Mesendoderm (in vitro differentiated cells): ENCODE results near the gene TRIM75.
"Not testable (repeated sequence)": the region's sequence is repeated elsewhere in the genome, so short reads cannot be mapped to it uniquely, and the experiment has no call there.

Source experiments
- DNase-seq: peaks from one replicate; pipeline ENCODE4 v3.0.0; 2013
- H2AK5ac ChIP-seq: 2 replicates; pipeline ENCODE4 v1.6.1; 2013; ENCODE audit warnings: low read length, inconsistent platforms
- H2BK120ac ChIP-seq: 2 replicates; pipeline ENCODE4 v1.6.1; 2013; ENCODE audit warnings: low read depth, mild to moderate bottlenecking, low read length, moderate library complexity, mixed read lengths
- H2BK15ac ChIP-seq: replicated peaks from 2 replicates; pipeline ENCODE4 v1.6.1; 2013; ENCODE audit warnings: low read depth, mild to moderate bottlenecking, moderate library complexity
- H2BK5ac ChIP-seq: 2 replicates; pipeline ENCODE4 v1.6.1; 2013; ENCODE audit warnings: low read length, inconsistent platforms
- H3K18ac ChIP-seq: 2 replicates; pipeline ENCODE4 v1.6.1; 2013; ENCODE audit warnings: mild to moderate bottlenecking, low read length, mixed read lengths
- H3K23ac ChIP-seq: one replicate; pipeline ENCODE4 v1.6.1; 2013; ENCODE audit warnings: low read length
- H3K27ac ChIP-seq: 2 replicates; pipeline ENCODE4 v1.5.1; 2013; ENCODE audit warnings: low read depth, mild to moderate bottlenecking, inconsistent platforms, low read length, moderate library complexity
- H3K27me3 ChIP-seq: 2 replicates; pipeline ENCODE4 v1.6.1; 2013; ENCODE audit warnings: low read length, control low read depth, mild to moderate bottlenecking, inconsistent platforms; ENCODE audit not compliant: insufficient read depth, poor library complexity
- H3K36me3 ChIP-seq: 2 replicates; pipeline ENCODE4 v1.6.1; 2013; ENCODE audit warnings: low read length, inconsistent platforms; ENCODE audit not compliant: control insufficient read depth, insufficient read depth
- H3K4ac ChIP-seq: one replicate; pipeline ENCODE4 v1.6.1; 2013; ENCODE audit warnings: low read depth, mild to moderate bottlenecking, low read length, moderate library complexity
- H3K4me1 ChIP-seq: 2 replicates; pipeline ENCODE4 v1.6.1; 2013; ENCODE audit warnings: low read depth, low read length, inconsistent platforms; ENCODE audit not compliant: control insufficient read depth
- H3K4me2 ChIP-seq: 2 replicates; pipeline ENCODE4 v1.6.1; 2013; ENCODE audit warnings: low read length
- H3K4me3 ChIP-seq: 2 replicates; pipeline ENCODE4 v1.5.1; 2013; ENCODE audit warnings: mild to moderate bottlenecking, low read length
- H3K56ac ChIP-seq: one replicate; pipeline ENCODE4 v1.6.1; 2013; ENCODE audit warnings: low read length
- H3K79me1 ChIP-seq: 2 replicates; pipeline ENCODE4 v1.6.1; 2013; ENCODE audit warnings: low read length, inconsistent platforms
- H3K79me2 ChIP-seq: 2 replicates; pipeline ENCODE4 v1.6.1; 2013; ENCODE audit warnings: mild to moderate bottlenecking, low read length; ENCODE audit not compliant: control insufficient read depth, insufficient read depth
- H3K9ac ChIP-seq: 2 replicates; pipeline ENCODE4 v1.6.1; 2013; ENCODE audit warnings: low read length, inconsistent platforms
- H4K5ac ChIP-seq: one replicate; pipeline ENCODE4 v1.6.1; 2013; ENCODE audit warnings: low read length
- H4K8ac ChIP-seq: one replicate; pipeline ENCODE4 v1.6.1; 2013; ENCODE audit warnings: low read depth, mild to moderate bottlenecking, control low read depth, low read length, moderate library complexity
- WGBS: extraction: QIAGEN DNeasy Blood & Tissue Kit; methylation state at CpG from one replicate; pipeline ENCODE4 v1.1.7; 2013; ENCODE audit warnings: low lambda C conversion rate, missing lambda C conversion rate; ENCODE audit not compliant: insufficient coverage; ENCODE audit errors: extremely low coverage; 5-methylcytosine and 5-hydroxymethylcytosine counted together

TRIM75 gene

DNA sequence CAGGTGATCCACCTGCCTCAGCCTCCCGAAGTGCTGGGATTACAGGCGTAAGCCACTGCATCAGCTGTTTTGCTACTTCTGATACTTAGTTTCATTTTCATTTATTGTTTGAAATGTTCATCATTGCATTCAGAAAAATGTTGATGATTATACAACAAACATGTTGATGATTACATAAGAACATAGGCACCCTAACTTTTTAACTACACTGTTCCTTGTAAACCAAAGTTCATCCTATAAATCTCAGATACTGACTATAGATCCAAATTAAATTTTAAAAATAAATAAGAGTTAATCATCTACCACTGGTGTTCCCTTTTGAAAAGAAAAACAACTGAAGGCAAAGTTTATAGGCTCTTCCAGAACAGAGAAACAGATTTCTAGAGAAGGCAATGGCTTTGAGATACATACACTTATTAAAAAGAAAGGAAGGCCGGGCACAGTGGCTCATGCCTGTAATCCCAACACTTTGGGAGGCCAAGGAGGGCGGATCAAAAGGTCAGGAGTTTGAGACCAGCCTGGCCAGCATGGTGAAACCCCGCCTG is 23.4 kb downstream of the TRIM75 start:
- Histone ChIP-seq H3K23ac (no peak overlapping the region), H2AK5ac (no peak overlapping the region), H3K4ac (no peak overlapping the region), H3K27me3 (no peaks in the 10 kb centered on the region), H4K8ac (no peak overlapping the region), H2BK5ac (no peak overlapping the region), H3K4me2 (no peak overlapping the region), H3K4me3 (no peak overlapping the region), H4K5ac (no peak overlapping the region), H3K79me1 (no peaks in the 10 kb centered on the region), H3K27ac (no peak overlapping the region), H2BK120ac (no peak overlapping the region), H3K79me2 (no peaks in the 10 kb centered on the region), H3K9ac (no peak overlapping the region), H2BK15ac (no peak overlapping the region), H3K56ac (no peak overlapping the region), H3K18ac (no peak overlapping the region), H3K4me1 (no peaks in the 10 kb centered on the region), H3K36me3 (no peaks in the 10 kb centered on the region)
- DNase-seq: no peak
- WGBS: no CpG with 5 or more reads among the region's 5 CpGs

DNA sequence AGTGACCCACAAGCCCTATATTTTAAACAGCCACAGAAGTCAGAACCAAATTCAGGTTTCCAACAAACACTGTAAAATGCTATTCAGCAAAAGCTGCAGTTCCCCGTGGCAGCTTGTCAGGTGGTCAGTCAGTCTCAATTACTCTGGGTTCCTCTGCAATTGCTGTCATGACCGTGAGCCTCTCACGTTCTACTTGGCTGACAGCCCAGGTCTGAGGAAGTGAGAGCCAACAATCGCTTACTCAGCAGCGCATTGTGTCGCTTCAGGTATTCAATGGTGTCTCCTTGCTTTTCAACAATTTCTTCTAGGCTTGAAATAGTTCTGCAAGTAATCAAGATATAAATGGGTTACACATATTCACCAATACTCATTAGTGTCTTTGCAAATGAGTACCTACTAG is 25.8 kb downstream of the TRIM75 start:
- H3K9ac ChIP-seq: no peak overlapping the region

DNA sequence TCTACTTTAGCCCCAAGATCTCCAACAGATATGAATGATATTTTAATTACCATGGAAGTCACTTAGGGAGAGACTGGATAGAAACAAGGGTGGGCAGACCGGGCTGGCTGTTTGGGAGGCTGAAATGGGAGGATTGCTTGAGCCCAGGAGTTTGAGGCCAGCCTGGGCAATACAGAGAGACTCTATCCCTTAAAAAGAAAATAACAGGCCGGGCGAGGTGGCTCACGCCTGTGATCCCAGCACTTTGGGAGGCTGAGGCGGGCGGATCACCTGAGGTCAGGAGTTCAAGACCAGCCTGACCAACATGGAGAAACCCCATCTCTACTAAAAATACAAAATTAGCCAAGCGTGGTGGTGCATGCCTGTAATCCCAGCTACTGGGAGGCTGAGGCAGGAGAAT is 31.1 kb downstream of the TRIM75 start:
- not testable (repeated sequence) for H3K27ac ChIP-seq, H3K36me3 ChIP-seq, H3K4me1 ChIP-seq, DNase-seq, H3K79me1 ChIP-seq, H4K5ac ChIP-seq, H2BK15ac ChIP-seq, H3K56ac ChIP-seq, H3K23ac ChIP-seq, H3K9ac ChIP-seq, H2AK5ac ChIP-seq, H3K4me2 ChIP-seq, H4K8ac ChIP-seq, H3K79me2 ChIP-seq, H2BK5ac ChIP-seq, H3K18ac ChIP-seq, H3K27me3 ChIP-seq, H3K4ac ChIP-seq, H3K4me3 ChIP-seq, H2BK120ac ChIP-seq
- WGBS: no CpG with 5 or more reads among the region's 7 CpGs

More for the DNA sequence above, 25.8 kb downstream of the TRIM75 start:
- no peaks in the 10 kb centered on the region for H3K79me1 ChIP-seq
- no peak overlapping the region for H3K23ac ChIP-seq
- DNase-seq: no peak
- no peak overlapping the region for H3K4ac ChIP-seq
- no peak overlapping the region for H3K27ac ChIP-seq
- H3K27me3 ChIP-seq: no peaks in the 10 kb centered on the region
- no peak overlapping the region for H3K18ac ChIP-seq
- WGBS: no CpG with 5 or more reads among the region's 6 CpGs
- H2BK15ac ChIP-seq: no peak overlapping the region
- H3K4me3 ChIP-seq: no peak overlapping the region
- H2BK120ac ChIP-seq: no peak overlapping the region
- H2AK5ac ChIP-seq: no peak overlapping the region
- H4K5ac ChIP-seq: no peak overlapping the region
- H3K4me2 ChIP-seq: no peak overlapping the region
- no peaks in the 10 kb centered on the region for H3K79me2 ChIP-seq
- H2BK5ac ChIP-seq: no peak overlapping the region
- H3K56ac ChIP-seq: no peak overlapping the region
- H3K4me1 ChIP-seq: no peaks in the 10 kb centered on the region
- no peaks in the 10 kb centered on the region for H3K36me3 ChIP-seq
- H4K8ac ChIP-seq: no peak overlapping the region

DNA sequence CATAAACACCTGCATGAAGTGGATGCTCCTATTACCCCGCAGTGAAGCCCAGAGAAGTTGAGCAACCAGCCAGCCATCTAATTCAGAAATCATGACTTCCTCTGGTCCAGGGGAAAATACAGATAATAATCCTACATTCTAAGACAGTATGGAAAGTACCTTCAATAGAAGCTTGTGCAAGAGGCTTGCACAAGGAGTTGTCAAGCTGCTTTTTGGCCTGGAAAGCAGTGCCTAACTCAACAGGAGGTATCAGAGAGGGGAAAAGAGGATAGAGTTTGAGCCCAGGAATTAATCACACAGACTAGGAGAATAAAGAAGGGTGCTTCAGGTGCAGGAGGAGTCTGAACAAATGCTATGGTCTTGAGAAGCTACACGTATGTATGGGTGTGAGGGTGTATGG is 32.3 kb downstream of the TRIM75 start:
- Histone ChIP-seq H2BK15ac (no peak overlapping the region), H3K56ac (no peak overlapping the region), H4K8ac (no peak overlapping the region), H2BK5ac (no peak overlapping the region), H3K36me3 (no peaks in the 10 kb centered on the region), H2AK5ac (no peak overlapping the region), H3K79me1 (no peaks in the 10 kb centered on the region), H3K4me3 (no peak overlapping the region), H4K5ac (no peak overlapping the region), H3K18ac (no peak overlapping the region), H3K4me2 (no peak overlapping the region), H3K4ac (no peak overlapping the region), H3K4me1 (no peaks in the 10 kb centered on the region), H3K9ac (no peak overlapping the region), H3K27ac (no peak overlapping the region), H3K23ac (no peak overlapping the region), H3K79me2 (no peaks in the 10 kb centered on the region), H3K27me3 (no peaks in the 10 kb centered on the region), H2BK120ac (no peak overlapping the region)
- WGBS: no CpG with 5 or more reads among the region's 2 CpGs
- no peak for DNase-seq

DNA sequence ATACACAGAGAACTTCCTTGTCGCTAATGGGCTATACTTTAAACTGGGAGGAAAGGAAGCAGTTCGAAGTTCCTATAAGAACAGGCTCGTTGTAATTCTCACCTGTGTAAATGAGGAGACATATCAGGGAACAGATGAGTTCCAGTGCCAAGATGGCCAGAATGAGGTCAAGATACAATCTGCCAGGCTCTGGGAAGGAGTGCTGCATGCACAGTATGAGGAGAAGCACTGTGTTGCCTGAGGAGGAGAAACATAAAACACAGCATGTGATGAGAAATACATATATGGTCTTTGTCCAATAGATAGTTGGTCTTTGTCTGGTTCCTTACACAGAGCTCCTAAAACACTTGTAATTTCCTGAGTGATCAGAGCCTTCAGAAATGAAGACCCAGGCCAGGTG is 34.7 kb downstream of the TRIM75 start:
- no CpG with 5 or more reads among the region's 3 CpGs for WGBS

DNA sequence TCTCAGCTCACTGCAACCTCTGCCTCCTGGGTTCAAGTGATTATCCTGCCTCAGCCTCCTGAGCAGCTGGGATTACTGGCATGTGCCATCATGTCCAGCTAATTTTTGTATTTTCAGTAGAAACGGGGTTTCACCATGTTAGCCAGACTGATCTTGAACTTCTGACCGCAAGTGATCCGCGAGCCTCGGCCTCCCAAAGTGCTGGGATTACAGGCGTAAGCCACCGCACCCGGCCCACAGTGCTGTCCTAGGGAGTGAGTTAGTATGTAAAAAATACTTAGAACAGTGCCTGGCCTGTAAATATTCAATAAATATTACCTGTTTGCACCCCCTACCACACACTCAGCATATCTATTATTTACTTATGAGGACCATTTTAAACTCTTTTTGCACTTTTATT is 38.5 kb downstream of the TRIM75 start:
- H2BK120ac ChIP-seq, H3K23ac ChIP-seq, DNase-seq, H3K9ac ChIP-seq, H2BK5ac ChIP-seq, H3K4ac ChIP-seq, H3K79me1 ChIP-seq, H4K8ac ChIP-seq, H3K4me2 ChIP-seq, H3K36me3 ChIP-seq, H3K27me3 ChIP-seq, H4K5ac ChIP-seq, H2AK5ac ChIP-seq, H2BK15ac ChIP-seq, H3K79me2 ChIP-seq, H3K4me1 ChIP-seq, H3K4me3 ChIP-seq, H3K56ac ChIP-seq, H3K27ac ChIP-seq, H3K18ac ChIP-seq: not testable (repeated sequence)
- WGBS: no CpG with 5 or more reads among the region's 8 CpGs

More for the DNA sequence above, 34.7 kb downstream of the TRIM75 start:
- Histone ChIP-seq H4K8ac (no peak overlapping the region), H3K36me3 (no peaks in the 10 kb centered on the region), H2BK15ac (no peak overlapping the region), H3K79me1 (no peaks in the 10 kb centered on the region), H2BK120ac (no peak overlapping the region), H3K4me2 (no peak overlapping the region), H4K5ac (no peak overlapping the region), H3K79me2 (no peaks in the 10 kb centered on the region), H3K9ac (no peak overlapping the region), H3K56ac (no peak overlapping the region), H3K27ac (no peak overlapping the region), H2AK5ac (no peak overlapping the region), H3K27me3 (no peaks in the 10 kb centered on the region), H3K4me1 (no peaks in the 10 kb centered on the region), H3K4ac (no peak overlapping the region), H3K4me3 (no peak overlapping the region), H3K18ac (no peak overlapping the region), H2BK5ac (no peak overlapping the region), H3K23ac (no peak overlapping the region)
- no peak for DNase-seq
